PC-9 (cell line): ENCODE results near the gene ADGRD1.

ENCODE experiments used
- CTCF ChIP-seq: fragments of 200-600 bp; sonication (generic); conservative IDR thresholded peaks from 2 replicates; pipeline ENCODE4 v1.6.1; 2017; ENCODE audit warnings: mixed run types, antibody characterized with exemption, mild to moderate bottlenecking, moderate library complexity
- EZH2 ChIP-seq: fragments of 200-600 bp; sonication (generic); IDR thresholded peaks from 2 replicates; pipeline ENCODE4 v1.8.0; 2017; ENCODE audit warnings: antibody characterized with exemption, low read depth

- no peak for TF ChIP-seq CTCF
- TF ChIP-seq EZH2 = no peak
Observed at GRCh38 chr12:131115766-131116467, 162.2 kb downstream of the ADGRD1 start.
